Muscle of arm (tissue), 12 donors: ENCODE results near the gene KMT2C. TPM values are rescaled to one million over a fixed set of nuclear protein-coding genes. Genes with fewer than 3 reads are reported as not detected.
"Not testable (repeated sequence)": the region's sequence is repeated elsewhere in the genome, so short reads cannot be mapped to it uniquely, and the experiment has no call there.

Experiments used
- DNase-seq: peaks from one replicate; pipeline ENCODE4 v3.0.0-alpha.2; 2013
- polyA plus RNA-seq, 12 donors: library from polyadenylated mRNA; unstranded; fragments of 120-200 nt; gene quantifications; one replicate each; pipeline ENCODE4 v1.2.1, GENCODE V29; 2013; ENCODE audit not compliant: insufficient read length in 12 of 12

The KMT2C gene
- polyA plus RNA-seq, 12 donors = 29.5 to 165 (median 40.6) TPM

DNA sequence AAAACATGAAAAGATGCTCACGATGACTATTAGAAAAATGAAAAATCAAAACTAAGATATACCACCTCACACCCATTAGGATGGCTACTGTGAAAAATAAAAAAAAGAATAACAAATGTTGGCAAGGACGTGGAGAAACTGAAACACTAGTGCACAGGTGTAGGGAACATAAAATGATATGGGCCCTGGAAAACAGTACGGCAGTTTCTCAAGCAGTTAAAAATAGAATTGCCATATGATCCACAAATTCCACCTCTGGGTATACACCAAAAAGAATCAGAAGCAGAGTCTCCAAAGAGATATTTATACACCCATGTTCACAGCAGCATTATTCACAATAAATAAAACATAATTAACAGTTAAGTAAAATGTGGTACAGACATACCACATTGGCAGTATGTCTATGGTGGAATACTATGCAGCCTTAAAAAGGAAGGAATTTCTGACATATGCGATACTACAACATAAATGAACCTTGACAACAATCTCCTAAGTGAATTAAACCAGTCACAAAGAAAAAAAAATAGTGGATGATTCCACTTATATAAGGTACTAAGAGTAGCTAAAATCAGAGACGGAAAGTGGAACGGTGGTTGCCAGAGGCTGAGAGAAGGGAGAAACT is 69.7 kb downstream of the KMT2C start:
- DNase-seq = no peak

DNA sequence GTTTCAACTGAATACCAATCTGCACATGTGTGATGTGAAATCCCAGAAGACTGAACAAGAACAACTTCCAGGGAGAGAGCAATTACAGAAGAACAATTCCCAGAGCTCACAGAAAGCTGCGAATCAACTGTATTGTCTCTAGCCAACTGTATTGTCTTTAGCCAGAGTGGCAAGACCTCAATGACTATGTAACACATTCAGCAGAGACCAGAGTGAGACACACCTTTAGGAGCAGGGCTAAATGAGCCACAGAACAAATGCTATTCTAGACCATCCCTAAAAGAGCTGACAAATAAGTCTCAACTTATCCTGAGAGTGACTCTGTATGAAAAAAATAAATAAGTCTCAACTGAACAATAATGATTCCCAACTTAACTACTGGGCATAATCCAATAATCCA is 72.0 kb downstream of the KMT2C start:
- DNase-seq = no peak

GRCh38 chr7:152362128-152362926 is 73.5 kb downstream of the KMT2C start:
- no peak for DNase-seq

DNA sequence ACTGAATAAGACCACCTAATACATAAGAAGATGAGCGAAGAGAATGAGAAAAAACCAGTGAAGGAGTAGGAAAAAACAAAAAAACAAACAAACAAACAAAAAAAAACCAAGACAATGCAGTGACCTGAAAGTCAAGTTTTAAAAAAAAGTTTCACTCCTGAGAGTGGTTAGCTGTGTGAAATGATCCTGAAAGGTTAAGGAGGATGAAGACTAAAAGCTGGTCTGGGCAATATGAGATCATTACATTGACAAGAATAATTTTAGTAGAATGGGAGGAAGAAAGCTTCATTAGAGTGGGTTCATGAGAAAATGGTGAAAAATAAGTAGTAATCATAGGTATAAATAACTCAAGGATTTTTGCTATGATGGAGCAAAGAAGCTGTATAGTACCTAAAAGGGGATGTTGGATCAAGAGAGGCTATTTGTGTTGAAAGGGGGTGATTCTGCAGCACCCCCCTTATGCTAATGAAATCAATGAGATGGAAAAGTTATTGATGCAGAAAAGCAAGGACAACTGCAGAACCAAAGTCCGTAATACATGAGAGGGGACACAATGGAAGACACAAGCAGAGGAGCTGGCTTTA is 80.2 kb downstream of the KMT2C start:
- DNase-seq = no peak

DNA sequence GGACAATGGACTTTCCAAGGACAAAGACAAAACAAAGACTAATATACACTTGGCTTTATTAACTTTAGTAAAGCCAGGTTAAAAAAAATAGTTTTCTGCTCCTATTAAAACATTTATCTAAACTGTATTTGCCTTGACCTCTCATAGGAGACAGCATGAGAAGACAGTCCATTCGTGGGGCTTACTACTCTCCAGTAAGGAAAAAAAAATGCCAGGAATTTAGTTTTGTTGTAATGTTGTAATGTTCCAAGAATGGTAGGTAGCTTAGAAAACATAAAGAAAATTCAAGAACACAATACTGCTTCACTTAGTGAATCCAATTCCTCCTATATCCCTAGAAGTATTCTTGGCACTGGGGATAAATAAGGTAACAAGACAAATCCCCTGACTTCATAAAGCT is 81.7 kb downstream of the KMT2C start:
- DNase-seq = no peak

- not testable (repeated sequence) for DNase-seq
These were observed 82.5 kb downstream of the KMT2C start for GRCh38 chr7:152353281-152353680.

GRCh38 chr7:152351747-152352146 is 84.1 kb downstream of the KMT2C start:
- not testable (repeated sequence) for DNase-seq

GRCh38 chr7:152351168-152351567 is 84.6 kb downstream of the KMT2C start:
- DNase-seq = no peak

DNA sequence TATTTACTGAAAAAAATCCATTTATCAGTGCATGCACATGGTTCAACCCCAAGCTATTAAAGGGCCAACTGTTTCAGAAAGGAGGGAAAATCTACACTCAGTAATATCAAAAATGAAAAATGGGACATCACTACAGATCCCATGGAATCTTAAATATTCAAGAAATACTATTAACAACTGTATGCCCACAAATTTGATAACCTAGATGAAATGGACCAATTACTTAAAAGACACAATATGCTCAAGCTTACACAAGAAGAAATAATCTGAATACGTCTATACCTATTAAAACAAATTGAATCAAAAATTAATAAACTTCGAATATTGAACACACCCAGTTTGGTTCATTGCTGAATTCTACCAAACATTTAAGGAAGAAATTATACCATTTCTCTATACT is 87.9 kb downstream of the KMT2C start:
- DNase-seq = no peak

DNA sequence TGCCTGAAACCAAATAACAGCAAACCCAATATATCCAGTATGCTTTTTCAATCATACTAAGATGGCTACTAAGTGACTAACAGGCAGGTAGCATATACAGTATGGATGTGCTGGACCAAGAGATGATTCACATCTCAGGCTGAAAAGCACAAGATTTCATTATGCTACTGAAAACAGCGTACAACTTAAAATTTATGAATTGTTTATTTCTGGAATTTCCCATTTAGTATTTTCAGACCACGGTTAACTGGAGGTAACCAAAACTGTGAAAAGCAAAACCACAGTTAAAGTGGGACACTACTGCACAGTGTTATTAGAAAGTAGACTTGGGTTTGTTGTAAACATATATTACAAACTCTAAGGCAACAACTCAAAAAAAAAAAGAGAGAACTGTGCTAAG is 91.5 kb downstream of the KMT2C start:
- DNase-seq = no peak

DNA sequence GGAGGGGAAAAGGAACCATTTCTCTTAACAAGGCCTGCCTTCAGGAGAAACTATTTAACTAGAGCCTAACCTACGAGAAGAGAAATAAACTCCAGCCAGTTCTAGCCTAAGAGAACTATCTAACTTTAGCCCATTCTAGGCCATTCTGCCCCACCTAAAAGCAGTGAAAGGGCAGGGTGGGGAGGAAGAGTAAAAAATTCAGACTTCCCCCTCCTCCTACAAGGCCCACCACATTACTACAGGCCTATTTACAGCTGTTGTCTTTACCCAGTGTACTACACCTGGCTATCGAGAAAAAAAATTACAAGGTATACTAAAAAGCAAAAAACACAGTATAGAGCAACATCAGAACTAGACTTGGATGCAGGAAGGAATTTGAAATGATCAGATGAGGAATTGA is 93.0 kb downstream of the KMT2C start:
- DNase-seq = no peak

DNA sequence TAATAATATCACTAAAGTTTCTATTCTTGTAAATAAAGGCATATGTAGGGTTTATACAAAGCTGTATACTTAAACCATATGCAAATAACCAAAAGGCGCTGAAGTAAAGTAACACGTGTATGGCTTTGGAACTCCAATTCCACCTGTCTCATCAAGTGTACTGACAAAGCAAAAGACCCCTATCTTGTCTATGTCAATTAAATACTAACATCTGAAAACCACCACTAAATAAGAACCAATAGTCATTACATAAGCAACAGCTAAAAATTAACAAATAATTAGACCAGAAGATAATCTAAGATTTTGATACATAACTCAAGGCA is 93.9 kb downstream of the KMT2C start:
- DNase-seq = no peak

- DNase-seq = peak; percentile 26
These were observed 94.5 kb downstream of the KMT2C start for GRCh38 chr7:152341039-152341913.

DNA sequence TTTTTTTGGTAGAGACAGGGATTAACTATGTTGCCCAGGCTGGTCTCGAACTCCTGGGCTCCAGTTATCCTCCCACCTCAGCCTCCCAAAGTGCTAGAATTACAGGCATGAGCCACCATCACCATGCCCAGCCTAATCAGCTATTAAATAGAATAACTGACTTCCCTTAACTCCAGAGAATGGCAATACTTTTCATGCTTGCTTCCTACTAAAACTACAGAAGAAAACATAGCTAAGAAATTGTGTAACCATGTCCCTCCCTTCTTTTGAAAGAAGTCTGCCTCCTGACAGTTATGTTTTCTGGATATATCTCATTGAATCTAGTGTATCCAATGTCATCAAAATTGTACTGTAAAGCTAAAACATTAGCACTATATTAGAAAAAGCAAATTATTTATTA is 95.6 kb downstream of the KMT2C start:
- DNase-seq = no peak

DNA sequence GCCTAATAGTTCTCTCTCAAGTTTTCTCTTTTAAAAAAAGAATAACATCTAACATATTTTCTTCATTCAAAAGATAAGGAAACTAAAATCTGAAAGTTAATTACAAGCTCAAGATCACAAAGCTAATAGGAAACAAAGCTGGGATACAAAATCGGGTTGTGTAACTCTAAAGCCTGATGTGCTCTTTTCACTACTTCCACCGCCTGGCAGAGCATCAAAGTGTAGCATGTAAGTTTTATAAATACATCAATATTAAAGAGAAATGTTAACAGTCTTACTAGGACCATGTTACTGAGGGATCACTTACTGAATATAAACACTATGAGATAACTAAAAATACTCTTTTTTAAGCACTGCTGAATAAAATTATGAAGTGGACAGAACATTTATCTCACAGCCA is 97.2 kb downstream of the KMT2C start:
- DNase-seq = no peak

DNA sequence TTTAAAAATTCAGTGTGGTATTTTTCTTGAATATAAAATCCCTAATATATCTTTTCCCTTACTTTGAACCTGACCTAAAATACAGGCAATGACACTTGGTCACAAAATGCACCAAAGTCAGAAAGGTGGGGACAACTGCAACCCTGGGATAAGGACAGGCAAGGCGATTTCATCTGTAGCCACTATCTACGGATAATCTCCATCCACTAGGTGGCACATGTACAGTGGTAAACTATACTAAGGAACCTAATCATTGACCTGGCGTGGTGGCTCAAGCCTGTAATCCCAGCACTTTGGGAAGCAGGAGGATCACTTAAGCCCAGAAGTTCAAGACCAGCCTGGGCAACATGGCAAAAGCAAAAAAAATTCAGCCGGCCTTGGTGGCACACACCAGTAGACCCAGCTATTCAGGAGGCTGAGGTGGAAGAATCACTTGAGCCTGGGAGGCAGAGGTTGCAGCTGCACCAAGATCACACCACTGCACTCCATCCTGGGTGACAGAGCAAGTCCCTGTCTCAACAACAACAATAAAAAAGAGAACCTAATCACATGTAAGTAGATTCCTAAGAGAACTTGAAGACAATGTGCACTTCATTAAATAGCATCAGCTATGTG is 98.9 kb downstream of the KMT2C start:
- peak; percentile 26 for DNase-seq

DNA sequence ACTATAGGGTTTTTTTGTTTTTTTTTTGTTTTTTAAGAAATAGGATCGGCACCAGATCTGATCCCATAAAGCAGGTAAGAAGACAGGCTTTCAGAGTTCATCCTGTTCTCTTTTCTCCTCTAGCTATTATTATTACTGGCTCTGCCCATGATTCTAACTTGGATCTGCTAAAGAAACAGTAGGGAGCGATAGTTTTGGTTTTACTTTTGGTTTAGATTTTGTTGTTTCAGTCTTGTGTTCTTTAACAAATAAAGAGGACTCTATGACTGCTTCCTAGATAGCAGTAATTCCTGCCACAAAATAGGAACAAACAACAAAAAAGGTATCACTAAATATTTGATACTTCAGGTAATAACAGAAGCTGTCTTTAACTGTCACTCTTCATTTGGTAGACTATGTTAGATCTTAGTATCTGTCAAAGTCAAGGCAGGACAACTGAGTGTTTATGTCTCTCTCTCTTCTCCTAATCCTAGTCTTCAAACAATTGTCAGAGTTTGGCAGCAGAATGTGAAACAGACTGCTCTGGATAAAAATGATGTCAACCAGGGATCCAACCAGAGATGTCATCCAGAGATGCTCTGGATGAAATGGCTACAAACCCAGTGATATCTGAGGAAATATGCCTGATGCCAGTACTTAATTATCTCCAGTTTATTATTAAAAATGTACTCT is 99.8 kb downstream of the KMT2C start:
- DNase-seq = no peak

- no peak for DNase-seq
These were observed 102.7 kb downstream of the KMT2C start for GRCh38 chr7:152333134-152333533.

DNA sequence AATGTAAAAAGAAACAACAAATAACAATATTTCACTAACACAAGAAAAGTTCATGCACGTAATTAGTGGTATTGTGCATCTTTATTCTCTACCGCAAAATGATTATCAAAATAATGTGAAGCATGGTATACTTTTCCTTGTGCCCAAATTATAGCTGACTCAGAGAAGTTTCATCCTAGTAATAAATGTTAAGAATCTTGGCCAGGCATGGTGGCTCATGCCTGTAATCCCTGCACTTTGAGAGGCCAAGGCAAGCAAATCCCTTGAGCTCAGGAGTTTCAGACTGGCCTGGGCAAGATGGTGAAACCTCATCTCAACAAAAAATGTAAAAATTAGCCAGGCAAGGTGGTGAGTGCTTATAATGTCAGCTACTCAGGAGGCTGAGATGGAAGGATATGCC is 105.0 kb downstream of the KMT2C start:
- DNase-seq = no peak

- DNase-seq = no peak
These were observed 106.3 kb downstream of the KMT2C start for GRCh38 chr7:152329469-152329868.

- no peak for DNase-seq
These were observed 107.6 kb downstream of the KMT2C start for GRCh38 chr7:152328234-152328633.
